MM.1S (cell line): ENCODE measurements around the gene KCND3.

ENCODE experiments used
- DNase-seq: peaks from one replicate; pipeline ENCODE4 v3.0.0-alpha.2; 2015
- H2AFZ ChIP-seq: fragments of 300-600 bp; sonication (generic); 2 replicates; pipeline ENCODE4 v1.6.0; 2016; ENCODE audit warnings: antibody characterized with exemption, low read length
- H3F3A ChIP-seq: fragments of 300-600 bp; sonication (generic); 2 replicates; pipeline ENCODE4 v1.6.1; 2016; ENCODE audit warnings: mild to moderate bottlenecking, antibody characterized with exemption, low read length, moderate library complexity, mixed read lengths; ENCODE audit not compliant: insufficient read depth
- H3K27ac ChIP-seq: fragments of 300-600 bp; sonication (generic); 2 replicates; pipeline ENCODE4 v1.5.1; 2016; ENCODE audit warnings: mild to moderate bottlenecking, low read length
- H3K27me3 ChIP-seq: fragments of 300-600 bp; sonication (generic); replicated peaks from 2 replicates; pipeline ENCODE4 v1.6.0; 2016; ENCODE audit warnings: low read length; ENCODE audit not compliant: insufficient read depth
- H3K36me3 ChIP-seq: fragments of 300-600 bp; sonication (generic); replicated peaks from 2 replicates; pipeline ENCODE4 v1.6.1; 2016; ENCODE audit warnings: mild to moderate bottlenecking, low read length, mixed read lengths; ENCODE audit not compliant: insufficient read depth
- H3K4me1 ChIP-seq: fragments of 300-600 bp; sonication (generic); 2 replicates; pipeline ENCODE4 v1.6.1; 2016; ENCODE audit warnings: low read length, mixed read lengths
- H3K4me2 ChIP-seq: fragments of 300-600 bp; sonication (generic); 2 replicates; pipeline ENCODE4 v1.6.0; 2016; ENCODE audit warnings: low read depth, low read length
- H3K4me3 ChIP-seq: fragments of 300-600 bp; sonication (generic); 2 replicates; pipeline ENCODE4 v1.5.1; 2016; ENCODE audit warnings: low read length, mixed read lengths
- H3K79me2 ChIP-seq: fragments of 300-600 bp; sonication (generic); 2 replicates; pipeline ENCODE4 v1.6.1; 2016; ENCODE audit warnings: mixed run types, low read length, mixed read lengths
- H3K9ac ChIP-seq: fragments of 300-600 bp; sonication (generic); 2 replicates; pipeline ENCODE4 v1.6.1; 2016; ENCODE audit warnings: low read length, mixed read lengths
- H3K9me2 ChIP-seq: fragments of 300-600 bp; sonication (generic); replicated peaks from 2 replicates; pipeline ENCODE4 v1.6.1; 2016; ENCODE audit warnings: mild to moderate bottlenecking, low read length, mixed read lengths; ENCODE audit not compliant: insufficient read depth
- H3K9me3 ChIP-seq: fragments of 300-600 bp; sonication (generic); replicated peaks from 2 replicates; pipeline ENCODE4 v1.6.1; 2016; ENCODE audit warnings: mild to moderate bottlenecking, low read length, mixed read lengths; ENCODE audit not compliant: insufficient read depth
- H4K20me1 ChIP-seq: fragments of 300-600 bp; sonication (generic); 2 replicates; pipeline ENCODE4 v1.6.1; 2016; ENCODE audit warnings: mild to moderate bottlenecking, low read length, moderate library complexity, mixed read lengths; ENCODE audit not compliant: insufficient read depth
- CTCF ChIP-seq: fragments of 300-600 bp; sonication (generic); IDR thresholded peaks from 2 replicates; pipeline ENCODE4 v1.5.1; 2016; ENCODE audit warnings: antibody characterized with exemption, low read length, mixed read lengths
- EZH2 ChIP-seq: fragments of 300-600 bp; sonication (generic); optimal IDR thresholded peaks from 2 replicates; pipeline ENCODE3; 2017; ENCODE audit warnings: low read depth, mild to moderate bottlenecking, antibody characterized with exemption, low read length, mixed read lengths
- EZH2phosphoT487 ChIP-seq: fragments of 300-600 bp; sonication (generic); IDR thresholded peaks from 2 replicates; pipeline ENCODE4 v1.6.1; 2018; ENCODE audit warnings: antibody characterized with exemption, low read length

The KCND3 gene

GRCh38 chr1:111850109-111850508 is 139.4 kb downstream of the KCND3 start:
- TF ChIP-seq EZH2 = no peak
- no peak for TF ChIP-seq EZH2phosphoT487
- TF ChIP-seq CTCF = no peak
- Histone ChIP-seq H3K79me2 (no peaks in the 10 kb centered on the region), H3K9ac (no peak overlapping the region), H3F3A (no peaks in the 10 kb centered on the region), H3K9me3 (no peaks in the 10 kb centered on the region), H3K4me2 (no peak overlapping the region), H4K20me1 (no peaks in the 10 kb centered on the region), H3K9me2 (no peaks in the 10 kb centered on the region), H2AFZ (no peak overlapping the region), H3K36me3 (no peaks in the 10 kb centered on the region), H3K4me1 (no peaks in the 10 kb centered on the region), H3K27me3 (no peaks in the 10 kb centered on the region), H3K4me3 (no peak overlapping the region), H3K27ac (no peak overlapping the region)
- no peak for DNase-seq

- Histone ChIP-seq H3K9ac (no peak overlapping the region), H3K36me3 (no peaks in the 10 kb centered on the region), H3K27me3 (no peaks in the 10 kb centered on the region), H3K9me2 (no peaks in the 10 kb centered on the region), H3F3A (no peaks in the 10 kb centered on the region), H4K20me1 (no peaks in the 10 kb centered on the region), H3K27ac (no peak overlapping the region), H3K9me3 (no peaks in the 10 kb centered on the region), H3K4me3 (no peak overlapping the region), H3K79me2 (no peaks in the 10 kb centered on the region), H3K4me2 (no peak overlapping the region), H3K4me1 (no peaks in the 10 kb centered on the region), H2AFZ (no peak overlapping the region)
- DNase-seq = no peak
- TF ChIP-seq EZH2phosphoT487 = no peak
- TF ChIP-seq EZH2 = no peak
- no peak for TF ChIP-seq CTCF
Measured at GRCh38 chr1:111848852-111849545, 140.5 kb downstream of the KCND3 start.

GRCh38 chr1:111847466-111847865 is 142.0 kb downstream of the KCND3 start:
- Histone ChIP-seq H2AFZ (no peak overlapping the region), H3K9me3 (no peaks in the 10 kb centered on the region), H3F3A (no peaks in the 10 kb centered on the region), H3K36me3 (no peaks in the 10 kb centered on the region), H3K9me2 (no peaks in the 10 kb centered on the region), H3K79me2 (no peaks in the 10 kb centered on the region), H3K4me2 (no peak overlapping the region), H3K4me1 (no peaks in the 10 kb centered on the region), H3K27me3 (no peaks in the 10 kb centered on the region), H3K9ac (no peak overlapping the region), H3K4me3 (no peak overlapping the region), H4K20me1 (no peaks in the 10 kb centered on the region), H3K27ac (no peak overlapping the region)
- DNase-seq = no peak
- TF ChIP-seq CTCF (no peak), EZH2 (no peak), EZH2phosphoT487 (no peak)
